BJ (cell line): Measurements from ENCODE around the gene SQSTM1. TPM values are rescaled to one million over a fixed set of nuclear protein-coding genes. Genes with fewer than 3 reads are reported as not detected.

Source experiments
- CTCF ChIA-PET: fragments of 350-600 bp; formaldehyde crosslinking; extraction: SDS; loops from one replicate; lab custom pipeline; 2021; ENCODE audit warnings: antibody characterized with exemption, inconsistent platforms; lab: Yijun Ruan, JAX
- POLR2A ChIA-PET: fragments of 300-600 bp; sonication (Branson Sonifier 250); formaldehyde crosslinking; extraction: SDS; loops from one replicate; lab custom pipeline; 2021; ENCODE audit warnings: antibody characterized with exemption; lab: Charles Lee
- DNase-seq: peaks from one replicate; pipeline ENCODE4 v3.0.0-alpha.2; 2011; ENCODE audit warnings: low read depth
- H3K27me3 ChIP-seq: 2 replicates; pipeline ENCODE4 v1.6.0; 2011; ENCODE audit warnings: low read length; ENCODE audit not compliant: control insufficient read depth, insufficient read depth
- H3K36me3 ChIP-seq: 2 replicates; pipeline ENCODE4 v1.5.1; 2011; ENCODE audit warnings: low read length; ENCODE audit not compliant: control insufficient read depth, insufficient read depth
- H3K4me3 ChIP-seq: 2 replicates; pipeline ENCODE4 v1.5.1; 2011; ENCODE audit warnings: low read depth, mild to moderate bottlenecking, control low read depth, low read length
- CTCF ChIP-seq: IDR thresholded peaks from 2 replicates; pipeline ENCODE4 v1.5.1; 2011; ENCODE audit warnings: low read depth, mild to moderate bottlenecking, control low read depth, inconsistent platforms, low read length, moderate library complexity; ENCODE audit not compliant: insufficient read depth
- polyA plus RNA-seq: library from polyadenylated mRNA; depleted of rRNA; stranded (reverse); fragments of >200 nt; gene quantifications from 2 replicates; pipeline ENCODE4 v1.2.3, GENCODE V29; 2011

SQSTM1 gene
- polyA plus RNA-seq, 1 experiment, result 307 TPM

- ChIA-PET CTCF (interaction anchor here (1.6 to 4.0 kb wide), 2 partner anchors 13 to 20 kb away, joined by 6 to 17 read pairs; no protein-coding TSS in a partner anchor), POLR2A (no interaction called here)
Observed at GRCh38 chr5:179776411-179776938, 44.2 kb upstream of the SQSTM1 start.

GRCh38 chr5:179777456-179777855 is 43.2 kb upstream of the SQSTM1 start:
- H3K27me3 ChIP-seq, result no peaks in the 10 kb centered on the region
- ChIA-PET POLR2A (no interaction called here), CTCF (interaction anchor here (0.7 to 4.0 kb wide), 4 partner anchors 9 to 19 kb away, joined by 3 to 17 read pairs (median 5); no protein-coding TSS in a partner anchor)
- no peak overlapping the region for H3K4me3 ChIP-seq
- TF ChIP-seq CTCF, result no peak
- no peak for DNase-seq
- peaks cover 30% of the 10 kb centered on the region for H3K36me3 ChIP-seq

More at GRCh38 chr5:179776411-179776938, 44.2 kb upstream of the SQSTM1 start:
- TF ChIP-seq CTCF, result no peak
- no peak for DNase-seq
- no peak overlapping the region for H3K4me3 ChIP-seq
- peaks cover 30% of the 10 kb centered on the region for H3K36me3 ChIP-seq
- H3K27me3 ChIP-seq, result no peaks in the 10 kb centered on the region

- DNase-seq, result no peak
- H3K36me3 ChIP-seq, result peaks cover 30% of the 10 kb centered on the region
- POLR2A ChIA-PET, result no interaction called here
Observed at GRCh38 chr5:179777909-179778308, 42.8 kb upstream of the SQSTM1 start.

GRCh38 chr5:179778591-179778990 is 42.1 kb upstream of the SQSTM1 start:
- Histone ChIP-seq H3K4me3 (no peak overlapping the region), H3K36me3 (peaks cover 27% of the 10 kb centered on the region), H3K27me3 (no peaks in the 10 kb centered on the region)
- ChIA-PET CTCF (interaction anchor here (1.2 to 4.0 kb wide), 2 partner anchors 10 to 15 kb away, joined by 4 to 17 read pairs; no protein-coding TSS in a partner anchor), POLR2A (no interaction called here)
- TF ChIP-seq CTCF, result no peak
- DNase-seq, result no peak

More at GRCh38 chr5:179777909-179778308, 42.8 kb upstream of the SQSTM1 start:
- CTCF ChIA-PET, result interaction anchor here (1.2 to 4.0 kb wide), 3 partner anchors 9 to 18 kb away, joined by 4 to 17 read pairs (median 6); no protein-coding TSS in a partner anchor
- no peak overlapping the region for H3K4me3 ChIP-seq
- no peak for TF ChIP-seq CTCF
- H3K27me3 ChIP-seq, result no peaks in the 10 kb centered on the region

- Histone ChIP-seq H3K27me3 (no peaks in the 10 kb centered on the region), H3K4me3 (no peak overlapping the region), H3K36me3 (peaks cover 17% of the 10 kb centered on the region)
- DNase-seq, result no peak
- ChIA-PET POLR2A (no interaction called here), CTCF (interaction anchor here (1.0 to 4.0 kb wide), 3 partner anchors 16 to 17 kb away, joined by 3 to 17 read pairs (median 4); no protein-coding TSS in a partner anchor)
- no peak for TF ChIP-seq CTCF
Observed at GRCh38 chr5:179779826-179780225, 40.9 kb upstream of the SQSTM1 start.
